Stomach (tissue), 4 donors: ENCODE measurements around the gene C1orf21.

Source experiments
- EP300 ChIP-seq: sonication (generic); formaldehyde crosslinking; IDR thresholded peaks from one replicate; pipeline ENCODE4 v1.6.1; 2017; ENCODE audit warnings: antibody characterized with exemption
- POLR2A ChIP-seq, 4 donors: fragments of 450-650 bp; IDR thresholded peaks; one replicate each; pipeline ENCODE4 v1.6.1; 2016; ENCODE audit warnings: antibody characterized with exemption in 4 of 4, control low read depth in 2 of 4, mild to moderate bottlenecking in 1 of 4, moderate library complexity in 1 of 4
- POLR2AphosphoS5 ChIP-seq, 3 donors: sonication (generic); formaldehyde crosslinking; IDR thresholded peaks; one replicate each; pipeline ENCODE4 v1.6.1; 2016; ENCODE audit warnings: antibody characterized with exemption in 3 of 3
- TF ChIP-seq, protein P1 (sequence below), 7 experiments: fragments of 450-650 bp in 4 of 7; fragments of 200-600 bp in 3 of 7; sonication (generic) in 3 of 7; IDR thresholded peaks; one replicate each; pipeline ENCODE4 v1.5.1; 2016 to 2019; ENCODE audit warnings: antibody characterized with exemption in 7 of 7, control low read depth in 2 of 7, mild to moderate bottlenecking in 1 of 7

GRCh38 chr1:184443201-184443600 lies 56.4 kb downstream of the C1orf21 start:
- TF ChIP-seq, protein P1, sequence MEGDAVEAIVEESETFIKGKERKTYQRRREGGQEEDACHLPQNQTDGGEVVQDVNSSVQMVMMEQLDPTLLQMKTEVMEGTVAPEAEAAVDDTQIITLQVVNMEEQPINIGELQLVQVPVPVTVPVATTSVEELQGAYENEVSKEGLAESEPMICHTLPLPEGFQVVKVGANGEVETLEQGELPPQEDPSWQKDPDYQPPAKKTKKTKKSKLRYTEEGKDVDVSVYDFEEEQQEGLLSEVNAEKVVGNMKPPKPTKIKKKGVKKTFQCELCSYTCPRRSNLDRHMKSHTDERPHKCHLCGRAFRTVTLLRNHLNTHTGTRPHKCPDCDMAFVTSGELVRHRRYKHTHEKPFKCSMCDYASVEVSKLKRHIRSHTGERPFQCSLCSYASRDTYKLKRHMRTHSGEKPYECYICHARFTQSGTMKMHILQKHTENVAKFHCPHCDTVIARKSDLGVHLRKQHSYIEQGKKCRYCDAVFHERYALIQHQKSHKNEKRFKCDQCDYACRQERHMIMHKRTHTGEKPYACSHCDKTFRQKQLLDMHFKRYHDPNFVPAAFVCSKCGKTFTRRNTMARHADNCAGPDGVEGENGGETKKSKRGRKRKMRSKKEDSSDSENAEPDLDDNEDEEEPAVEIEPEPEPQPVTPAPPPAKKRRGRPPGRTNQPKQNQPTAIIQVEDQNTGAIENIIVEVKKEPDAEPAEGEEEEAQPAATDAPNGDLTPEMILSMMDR (IDR thresholded peaks at IDR 0.05): no peak
- no peak for TF ChIP-seq POLR2AphosphoS5 (IDR thresholded peaks at IDR 0.05)
- no peak for TF ChIP-seq POLR2A (IDR thresholded peaks at IDR 0.05)
- no peak for TF ChIP-seq EP300
